ENCODE measurements around the gene IL17RE.
"Not testable (repeated sequence)": the region's sequence is repeated elsewhere in the genome, so short reads cannot be mapped to it uniquely, and the experiment has no call there.

The IL17RE gene

DNA sequence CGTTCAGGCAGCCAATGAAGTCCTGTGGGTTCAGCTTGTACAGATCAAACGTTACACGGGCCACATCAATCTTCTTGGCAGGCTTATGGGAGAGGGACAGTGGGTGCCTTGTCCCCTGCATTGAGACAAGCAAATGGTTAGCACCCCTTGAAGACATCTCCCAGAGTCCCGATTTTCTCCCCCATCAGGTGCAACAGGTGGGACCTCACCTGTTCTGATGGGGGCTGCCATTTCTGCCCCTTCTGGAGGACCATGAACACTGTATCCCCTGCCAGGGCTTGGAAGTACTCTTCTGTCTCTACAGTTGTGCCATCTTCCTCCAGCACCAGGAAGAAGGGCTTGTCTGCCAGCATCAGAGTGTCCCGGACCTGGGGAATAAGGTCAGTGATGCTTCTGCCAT lies 32.7 kb upstream of the IL17RE start:
- peaks cover 2% of the 10 kb centered on the region for H3K27me3 ChIP-seq (ENCODE audit: insufficient read depth, low read length)
- no peaks in the 10 kb centered on the region for H3K4me1 ChIP-seq (ENCODE audit: insufficient read depth, low read length)
- no peak overlapping the region for H3K4me3 ChIP-seq (ENCODE audit: low read length)
- H2AFZ ChIP-seq (ENCODE audit: low read depth, low read length) = no peak overlapping the region
- no peaks in the 10 kb centered on the region for H3K9me3 ChIP-seq (ENCODE audit: low read length)
- H3K36me3 ChIP-seq (ENCODE audit: insufficient read depth, low read length) = no peaks in the 10 kb centered on the region

DNA sequence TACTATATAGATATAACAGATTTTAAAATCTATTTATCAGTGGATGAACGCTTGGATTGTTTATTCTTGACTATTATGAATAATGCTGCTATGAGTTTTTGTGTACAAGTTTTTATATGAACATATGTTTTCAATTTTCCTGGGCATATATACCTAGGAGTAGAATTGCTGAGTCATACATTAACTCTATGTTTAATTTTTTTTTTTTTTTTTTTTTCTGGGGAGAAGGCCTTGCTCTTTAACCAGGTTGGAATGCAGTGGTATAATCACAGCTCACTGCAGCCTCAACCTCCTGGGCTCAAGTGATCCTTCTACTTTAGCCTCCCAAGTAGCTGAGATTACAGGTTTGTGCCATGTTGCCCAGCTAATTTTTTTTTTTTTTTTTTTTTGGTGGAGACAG lies 31.7 kb upstream of the IL17RE start:
- no peaks in the 10 kb centered on the region for H3K36me3 ChIP-seq (ENCODE audit: insufficient read depth, low read length)
- H2AFZ ChIP-seq (ENCODE audit: low read depth, low read length) = no peak overlapping the region
- H3K27me3 ChIP-seq (ENCODE audit: insufficient read depth, low read length) = peaks cover 2% of the 10 kb centered on the region
- H3K4me1 ChIP-seq (ENCODE audit: insufficient read depth, low read length) = no peaks in the 10 kb centered on the region
- H3K4me3 ChIP-seq (ENCODE audit: low read length) = no peak overlapping the region
- H3K9me3 ChIP-seq (ENCODE audit: low read length) = no peaks in the 10 kb centered on the region

DNA sequence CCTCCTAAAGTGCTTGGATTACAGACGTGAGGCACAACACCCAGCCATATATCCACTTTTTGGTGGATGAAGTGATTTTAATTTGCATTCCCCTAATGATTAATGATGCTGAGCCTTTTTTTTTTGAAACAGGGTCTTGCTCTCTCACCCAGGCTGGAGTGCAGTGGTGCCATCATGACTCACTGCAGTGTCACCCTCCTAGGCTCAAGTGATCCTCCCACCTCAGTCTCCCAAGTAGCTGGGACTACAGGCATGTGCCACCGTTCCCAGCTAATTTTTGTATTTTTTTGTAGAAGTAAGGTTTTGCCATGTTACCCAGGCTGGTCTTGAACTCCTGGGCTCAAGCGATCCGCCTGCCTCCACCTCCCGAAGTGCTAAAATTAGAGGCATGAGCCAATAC lies 30.6 kb upstream of the IL17RE start:
- not testable (repeated sequence) for H3K4me3 ChIP-seq (ENCODE audit: low read length); H3K9me3 ChIP-seq (ENCODE audit: low read length); H3K27me3 ChIP-seq (ENCODE audit: insufficient read depth, low read length); H3K36me3 ChIP-seq (ENCODE audit: insufficient read depth, low read length); H2AFZ ChIP-seq (ENCODE audit: low read depth, low read length); H3K4me1 ChIP-seq (ENCODE audit: insufficient read depth, low read length)

DNA sequence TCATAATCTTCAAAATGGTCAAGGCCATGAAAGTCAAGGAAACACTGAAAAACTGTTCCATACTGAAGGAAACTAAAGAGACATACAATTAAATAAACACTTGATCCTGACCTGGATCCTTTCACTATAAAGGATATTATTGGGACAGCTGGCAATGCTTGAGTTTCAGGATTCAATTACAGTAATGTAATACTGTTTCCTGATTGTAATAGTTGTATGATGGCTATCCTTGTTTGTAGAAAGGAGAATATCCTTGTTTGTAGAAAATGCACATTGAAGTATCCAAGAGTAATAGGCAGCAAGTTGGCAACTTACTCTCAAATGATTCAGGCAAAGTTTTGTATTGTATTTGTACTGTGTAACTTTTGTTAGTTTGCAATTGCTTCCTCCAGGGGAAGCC lies 27.2 kb upstream of the IL17RE start:
- Histone ChIP-seq H3K4me3 (ENCODE audit: low read length) (no peak overlapping the region), H3K36me3 (ENCODE audit: insufficient read depth, low read length) (no peaks in the 10 kb centered on the region), H3K9me3 (ENCODE audit: low read length) (no peaks in the 10 kb centered on the region), H3K4me1 (ENCODE audit: insufficient read depth, low read length) (no peaks in the 10 kb centered on the region), H3K27me3 (ENCODE audit: insufficient read depth, low read length) (peaks cover 10% of the 10 kb centered on the region), H2AFZ (ENCODE audit: low read depth, low read length) (no peak overlapping the region)

DNA sequence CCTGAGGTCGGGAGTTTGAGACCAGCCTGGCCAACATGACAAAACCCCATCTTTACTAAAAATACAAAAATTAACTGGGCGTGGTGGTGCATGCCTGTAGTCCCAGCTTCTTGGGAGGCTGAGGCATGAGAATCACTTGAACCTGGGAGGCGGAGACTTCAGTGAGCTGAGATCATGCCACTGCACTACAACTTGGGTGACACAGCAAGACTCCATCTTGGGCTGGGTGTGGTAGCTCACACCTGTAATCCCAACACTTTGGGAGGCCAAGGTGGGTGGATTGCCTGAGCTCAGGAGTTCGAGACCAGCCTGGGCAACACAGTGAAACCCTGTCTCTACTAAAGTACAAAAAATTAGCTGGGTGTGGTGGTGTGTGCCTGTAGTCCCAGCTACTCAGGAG lies 26.4 kb upstream of the IL17RE start:
- not testable (repeated sequence) for H2AFZ ChIP-seq (ENCODE audit: low read depth, low read length); H3K4me3 ChIP-seq (ENCODE audit: low read length); H3K9me3 ChIP-seq (ENCODE audit: low read length); H3K4me1 ChIP-seq (ENCODE audit: insufficient read depth, low read length); H3K27me3 ChIP-seq (ENCODE audit: insufficient read depth, low read length); H3K36me3 ChIP-seq (ENCODE audit: insufficient read depth, low read length)

DNA sequence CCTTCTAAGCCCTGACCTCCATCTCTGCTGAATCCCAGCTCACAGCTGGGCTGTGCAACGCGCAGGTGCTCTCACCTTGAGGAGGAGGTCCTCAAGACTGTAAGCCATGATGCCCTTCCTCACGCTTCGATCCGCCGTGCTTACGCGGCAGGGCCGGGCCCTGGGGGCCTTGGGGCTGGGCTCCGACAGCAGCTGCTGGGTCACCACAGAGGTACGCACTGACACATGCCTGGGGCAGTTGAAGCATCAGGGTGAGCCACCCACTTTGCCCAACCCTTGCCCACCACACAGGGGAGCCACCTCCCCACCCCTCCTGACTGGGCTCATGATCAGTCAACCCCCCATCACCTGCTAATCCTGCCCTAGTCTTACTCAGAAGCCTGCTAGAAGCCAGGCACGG lies 25.7 kb upstream of the IL17RE start:
- Histone ChIP-seq H3K4me1 (ENCODE audit: insufficient read depth, low read length) (no peaks in the 10 kb centered on the region), H3K4me3 (ENCODE audit: low read length) (no peak overlapping the region), H2AFZ (ENCODE audit: low read depth, low read length) (no peak overlapping the region), H3K9me3 (ENCODE audit: low read length) (no peaks in the 10 kb centered on the region), H3K27me3 (ENCODE audit: insufficient read depth, low read length) (peaks cover 10% of the 10 kb centered on the region), H3K36me3 (ENCODE audit: insufficient read depth, low read length) (no peaks in the 10 kb centered on the region)

DNA sequence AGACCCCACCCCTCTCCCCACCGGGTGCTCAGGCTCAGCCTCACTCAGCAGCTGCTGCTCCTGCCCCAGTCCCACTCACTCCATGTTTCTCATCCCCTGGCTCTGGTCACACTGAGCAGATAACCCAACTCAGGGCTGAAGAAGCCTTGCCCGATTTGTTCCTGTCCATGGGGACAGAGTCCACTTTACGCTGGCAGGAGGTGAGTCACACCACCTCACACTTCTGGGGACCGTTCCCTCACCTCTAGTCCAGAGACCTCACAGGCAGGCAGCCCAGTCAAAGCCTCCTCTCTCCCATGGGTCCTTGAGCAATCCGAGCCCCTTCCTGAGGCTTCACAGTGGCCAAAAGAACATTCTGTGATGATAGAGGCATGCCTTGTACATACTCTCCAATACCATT lies 23.9 kb upstream of the IL17RE start:
- H3K36me3 ChIP-seq (ENCODE audit: insufficient read depth, low read length) = no peaks in the 10 kb centered on the region
- peaks cover 10% of the 10 kb centered on the region for H3K27me3 ChIP-seq (ENCODE audit: insufficient read depth, low read length)
- no peaks in the 10 kb centered on the region for H3K4me1 ChIP-seq (ENCODE audit: insufficient read depth, low read length)
- no peak overlapping the region for H3K4me3 ChIP-seq (ENCODE audit: low read length)
- H2AFZ ChIP-seq (ENCODE audit: low read depth, low read length) = no peak overlapping the region
- no peaks in the 10 kb centered on the region for H3K9me3 ChIP-seq (ENCODE audit: low read length)

DNA sequence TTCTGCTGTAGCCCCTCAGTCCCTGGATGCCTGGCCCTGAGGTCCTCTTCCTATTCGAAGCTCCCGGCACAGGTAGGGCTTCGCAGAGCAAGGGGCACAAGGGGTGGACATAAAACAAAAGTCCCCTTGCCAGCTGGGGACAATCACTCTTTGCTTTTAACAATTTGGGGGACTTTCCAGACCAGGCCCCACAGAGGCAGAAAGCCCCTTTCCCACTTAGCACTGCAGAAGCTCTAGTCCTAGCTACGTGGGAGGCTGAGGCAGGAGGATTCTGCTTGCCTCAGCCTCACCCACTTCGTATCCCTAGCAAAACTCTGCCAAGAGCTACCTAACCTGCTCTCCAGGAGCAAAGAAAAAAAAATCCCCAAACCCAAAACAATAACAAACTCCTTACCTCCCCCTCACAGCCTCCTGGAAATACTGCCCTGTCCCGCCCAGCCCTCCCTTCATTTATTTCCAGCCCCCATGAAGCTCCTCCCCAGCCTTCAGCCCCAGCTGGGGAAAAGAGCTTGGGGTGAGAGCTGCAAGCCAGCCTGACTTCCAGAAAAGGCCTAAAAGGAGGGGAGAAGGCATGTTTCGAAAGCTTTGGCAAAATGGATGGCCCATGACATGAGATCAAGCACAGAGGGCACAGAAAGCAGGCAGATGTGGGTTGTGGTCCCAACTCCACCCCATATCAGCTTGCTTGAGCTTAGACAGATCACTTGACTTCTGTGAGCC lies 22.7 kb upstream of the IL17RE start, which contains the start of gene CIDEC:
Gene CIDEC, minus strand, starts transcription at position 424 of the 720 bp plus-strand sequence. CDS start 1,767 bp downstream, outside the sequence.
- Histone ChIP-seq H3K36me3 (ENCODE audit: insufficient read depth, low read length) (no peaks in the 10 kb centered on the region), H3K4me1 (ENCODE audit: insufficient read depth, low read length) (no peaks in the 10 kb centered on the region), H2AFZ (ENCODE audit: low read depth, low read length) (no peak within 1 kb of the TSS), H3K4me3 (ENCODE audit: low read length) (no peak within 1 kb of the TSS), H3K9me3 (ENCODE audit: low read length) (no peaks in the 10 kb centered on the region), H3K27me3 (ENCODE audit: insufficient read depth, low read length) (peaks cover 10% of the 10 kb centered on the region)

DNA sequence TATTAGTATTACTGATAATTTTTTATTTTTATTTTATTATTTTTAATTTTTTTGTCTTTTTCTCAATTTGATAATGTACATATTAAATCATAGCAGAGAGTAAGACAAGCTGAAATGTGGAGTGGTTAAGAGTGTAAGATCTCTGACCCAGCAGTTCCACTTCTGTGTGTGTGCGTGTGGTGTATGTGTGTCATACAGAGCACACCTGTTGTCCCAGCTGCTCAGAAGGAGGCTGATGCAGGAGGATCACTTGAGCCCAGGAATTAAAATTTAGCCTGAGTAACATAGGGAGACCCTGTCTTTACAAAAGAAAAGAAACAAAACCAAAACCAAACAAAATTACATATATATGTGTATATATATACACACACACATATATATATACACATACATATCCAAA lies 21.2 kb upstream of the IL17RE start:
- Histone ChIP-seq H3K27me3 (ENCODE audit: insufficient read depth, low read length) (peaks cover 10% of the 10 kb centered on the region), H2AFZ (ENCODE audit: low read depth, low read length) (no peak overlapping the region), H3K4me3 (ENCODE audit: low read length) (no peak overlapping the region), H3K4me1 (ENCODE audit: insufficient read depth, low read length) (no peaks in the 10 kb centered on the region), H3K36me3 (ENCODE audit: insufficient read depth, low read length) (no peaks in the 10 kb centered on the region), H3K9me3 (ENCODE audit: low read length) (no peaks in the 10 kb centered on the region)

DNA sequence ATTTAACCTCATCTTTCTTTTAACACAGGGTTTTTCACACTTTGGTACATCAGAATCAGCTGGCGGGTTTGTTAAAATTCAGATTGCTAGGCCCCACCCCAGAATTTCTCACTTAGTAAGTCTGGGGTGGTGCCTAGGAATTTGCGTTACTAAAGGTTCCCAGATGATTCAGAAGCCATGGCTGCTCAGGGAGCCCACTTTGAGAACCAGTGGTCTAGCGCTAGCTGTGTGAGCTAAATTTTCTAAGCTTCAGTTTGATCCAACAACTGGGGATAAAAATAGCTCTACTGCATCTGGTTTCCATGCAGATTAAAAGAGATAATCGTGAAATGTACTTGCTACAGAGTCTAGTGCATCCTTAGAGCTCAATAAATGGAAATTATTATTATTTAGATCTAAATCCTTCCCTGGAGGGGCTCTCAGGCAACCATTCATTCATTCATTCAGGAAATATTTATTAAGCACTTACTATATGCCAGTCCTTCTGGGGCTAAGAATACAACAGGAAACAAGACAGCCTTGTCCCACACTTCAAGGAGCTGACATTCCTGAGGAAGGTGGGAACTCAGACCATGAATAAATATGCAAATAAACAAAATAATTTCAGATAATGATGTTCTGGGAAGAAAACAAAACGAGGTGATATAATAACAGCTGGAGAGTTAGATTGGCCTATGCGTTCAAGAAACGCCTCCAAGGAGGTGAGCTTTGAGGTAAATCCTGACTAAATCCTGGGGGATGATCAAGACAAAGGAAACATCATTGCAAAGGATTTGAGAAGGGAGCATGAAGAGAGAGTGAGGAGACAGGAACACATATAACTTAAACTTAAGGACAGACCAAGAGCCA lies 18.7 kb upstream of the IL17RE start:
- no peaks in the 10 kb centered on the region for H3K9me3 ChIP-seq (ENCODE audit: low read length)
- no peaks in the 10 kb centered on the region for H3K36me3 ChIP-seq (ENCODE audit: insufficient read depth, low read length)
- no peak overlapping the region for H2AFZ ChIP-seq (ENCODE audit: low read depth, low read length)
- H3K4me1 ChIP-seq (ENCODE audit: insufficient read depth, low read length) = no peaks in the 10 kb centered on the region
- H3K27me3 ChIP-seq (ENCODE audit: insufficient read depth, low read length) = peaks cover 10% of the 10 kb centered on the region
- no peak overlapping the region for H3K4me3 ChIP-seq (ENCODE audit: low read length)

DNA sequence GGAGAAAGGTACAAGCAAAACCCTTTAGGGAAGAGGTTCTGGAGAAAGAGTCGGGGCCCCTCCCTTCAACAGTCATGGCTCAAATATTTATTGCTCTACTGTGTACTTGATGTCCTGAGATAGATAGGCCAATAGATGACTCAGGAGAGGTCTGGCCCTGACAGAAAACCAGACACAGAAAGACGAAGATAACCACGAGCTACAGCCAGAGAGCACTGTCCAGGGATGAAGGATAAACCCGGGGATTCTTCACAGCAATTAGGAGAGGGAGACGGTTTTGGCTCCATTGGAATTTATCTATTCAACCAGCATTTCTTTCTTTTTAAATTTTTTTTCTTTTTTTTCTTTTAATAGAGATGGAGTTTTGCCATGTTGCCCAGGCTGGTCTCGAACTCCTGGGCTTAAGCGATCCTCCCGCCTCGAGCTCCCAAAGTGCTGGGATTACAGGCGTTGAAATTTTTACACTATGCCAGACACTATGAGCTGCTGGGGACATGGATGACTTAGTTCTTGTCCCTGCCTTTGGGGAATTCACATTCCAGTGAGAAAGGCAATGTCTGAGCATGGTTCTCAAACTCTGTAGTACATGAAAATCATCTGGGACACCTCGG lies 18.0 kb upstream of the IL17RE start:
- Histone ChIP-seq H2AFZ (ENCODE audit: low read depth, low read length) (no peak overlapping the region), H3K9me3 (ENCODE audit: low read length) (no peaks in the 10 kb centered on the region), H3K27me3 (ENCODE audit: insufficient read depth, low read length) (peaks cover 10% of the 10 kb centered on the region), H3K4me1 (ENCODE audit: insufficient read depth, low read length) (no peaks in the 10 kb centered on the region), H3K36me3 (ENCODE audit: insufficient read depth, low read length) (no peaks in the 10 kb centered on the region), H3K4me3 (ENCODE audit: low read length) (no peak overlapping the region)

DNA sequence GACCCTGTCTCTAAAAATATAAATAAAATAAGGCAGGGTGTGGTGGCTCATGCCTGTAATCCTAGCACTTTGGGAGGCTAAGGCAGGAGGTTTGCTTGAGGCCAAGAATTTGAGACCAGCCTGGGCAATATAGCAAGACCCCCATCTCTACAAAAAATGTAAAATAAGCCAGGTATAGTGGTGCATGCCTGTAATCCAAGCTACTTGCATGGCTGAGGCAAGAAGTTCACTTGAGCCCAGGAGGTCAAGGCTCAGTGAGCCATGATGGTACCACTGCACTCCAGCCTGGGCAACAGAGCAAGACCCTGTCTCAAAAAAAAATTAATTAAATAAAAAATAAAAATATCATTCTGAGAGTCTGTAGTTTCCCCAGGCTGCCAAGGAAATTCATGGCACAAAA lies 16.3 kb upstream of the IL17RE start:
- Histone ChIP-seq H3K27me3 (ENCODE audit: insufficient read depth, low read length) (peaks cover 10% of the 10 kb centered on the region), H3K36me3 (ENCODE audit: insufficient read depth, low read length) (no peaks in the 10 kb centered on the region), H3K4me1 (ENCODE audit: insufficient read depth, low read length) (no peaks in the 10 kb centered on the region), H3K4me3 (ENCODE audit: low read length) (no peak overlapping the region), H3K9me3 (ENCODE audit: low read length) (no peaks in the 10 kb centered on the region), H2AFZ (ENCODE audit: low read depth, low read length) (no peak overlapping the region)

DNA sequence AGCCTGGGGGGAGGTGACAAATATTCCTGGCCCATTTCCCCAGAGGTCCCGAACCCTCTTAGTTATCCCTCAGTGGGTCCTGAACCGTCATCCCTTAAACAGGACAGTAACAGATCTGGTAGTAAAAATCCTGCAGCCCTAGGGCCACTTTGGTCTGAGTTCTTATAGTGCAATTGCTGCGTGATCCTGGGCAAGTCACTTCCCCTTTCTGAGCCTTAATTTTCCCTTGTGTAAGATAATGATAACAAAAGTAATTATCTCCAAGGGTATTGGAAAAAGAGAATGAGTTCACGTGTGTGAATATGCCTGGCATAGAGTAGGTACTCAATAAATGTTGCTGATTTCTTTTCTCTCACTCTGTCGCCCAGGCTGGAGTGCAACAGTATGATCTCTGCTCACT lies 15.2 kb upstream of the IL17RE start:
- Histone ChIP-seq H3K4me3 (ENCODE audit: low read length) (no peak overlapping the region), H2AFZ (ENCODE audit: low read depth, low read length) (no peak overlapping the region), H3K4me1 (ENCODE audit: insufficient read depth, low read length) (no peaks in the 10 kb centered on the region), H3K9me3 (ENCODE audit: low read length) (no peaks in the 10 kb centered on the region), H3K27me3 (ENCODE audit: insufficient read depth, low read length) (peaks cover 10% of the 10 kb centered on the region), H3K36me3 (ENCODE audit: insufficient read depth, low read length) (peaks cover 3% of the 10 kb centered on the region)
